A549 (cell line): ENCODE data around the gene SLCO3A1. TPM values are rescaled to one million over a fixed set of nuclear protein-coding genes. Genes with fewer than 3 reads are reported as not detected.

Experiments used
- ATAC-seq, 2 experiments: fragments of 200-7000 bp in 1 of 2; fragments of >200 bp in 1 of 2; cut with Nextera tagmentation in 1 of 2; cut with Tn5 transposase in 1 of 2; 3 replicates each; pipeline versions ENCODE4 v1.8.0 to v1.9.1; 2018 to 2020; ENCODE audit warnings: mild to moderate bottlenecking in 1 of 2, moderate library complexity in 1 of 2
- CTCF ChIA-PET: fragments of 300-600 bp; sonication (Branson Sonifier 250); formaldehyde crosslinking; extraction: SDS; loops from one replicate; lab custom pipeline; 2021; ENCODE audit warnings: antibody characterized with exemption, inconsistent platforms; lab: Yijun Ruan, JAX
- POLR2A ChIA-PET: fragments of 350-600 bp; formaldehyde crosslinking; extraction: SDS; loops from one replicate; lab custom pipeline; 2021; ENCODE audit warnings: antibody characterized with exemption, inconsistent platforms; lab: Yijun Ruan, JAX
- DNase-seq, 2 experiments: peaks; one replicate each; pipeline versions ENCODE4 v3.0.0 to v3.0.0-alpha.2; 2011 to 2016; ENCODE audit warnings: low read depth in 1 of 2, low spot score in 1 of 2
- FAIRE-seq: peaks from 2 replicates; lab custom pipeline; 2011; peaks lifted over from hg19 to GRCh38; lab: Jason Lieb, UNC
- H3K27ac ChIP-seq, 2 experiments: fragments of >200 bp; sonication (Bioruptor Twin); formaldehyde crosslinking; 3 replicates each; pipeline ENCODE4 v1.5.1; 2016 to 2017
- H3K4me1 ChIP-seq: fragments of >200 bp; sonication (Bioruptor Twin); formaldehyde crosslinking; 3 replicates; pipeline ENCODE4 v1.6.1; 2016
- H3K4me2 ChIP-seq: fragments of >200 bp; sonication (Bioruptor Twin); formaldehyde crosslinking; 3 replicates; pipeline ENCODE4 v1.6.1; 2016
- H3K4me3 ChIP-seq: fragments of >200 bp; sonication (Bioruptor Twin); formaldehyde crosslinking; 3 replicates; pipeline ENCODE4 v1.5.1; 2016
- H3K9me3 ChIP-seq: fragments of >200 bp; sonication (Bioruptor Twin); formaldehyde crosslinking; 3 replicates; pipeline ENCODE4 v1.6.1; 2016
- ATOH8 ChIP-seq: fragments of 250-450 bp; sonication (Bioruptor Pico); IDR thresholded peaks from 2 replicates; pipeline ENCODE4 v1.5.0; 2020; ENCODE audit warnings: low read depth, mild to moderate bottlenecking, moderate library complexity
- BCL3 ChIP-seq: fragments of >200 bp; sonication (Bioruptor Twin); formaldehyde crosslinking; IDR thresholded peaks from 3 replicates; pipeline ENCODE4 v1.6.1; 2016
- CEBPB ChIP-seq, 2 experiments: fragments of >200 bp in 1 of 2; sonication (Bioruptor Twin) in 1 of 2; formaldehyde crosslinking in 1 of 2; IDR thresholded peaks; 2 replicates each; pipeline ENCODE4 v1.6.1; 2012 to 2016
- CHD2 ChIP-seq: fragments of 150-350 bp; IDR thresholded peaks from 2 replicates; pipeline ENCODE4 v1.6.1; 2014; ENCODE audit warnings: low read length; ENCODE audit not compliant: partially characterized antibody
- CHD4 ChIP-seq: fragments of 200-600 bp; sonication (generic); IDR thresholded peaks from 2 replicates; pipeline ENCODE4 v1.6.1; 2016; ENCODE audit warnings: antibody characterized with exemption, mild to moderate bottlenecking, borderline replicate concordance
- EHMT2 ChIP-seq: fragments of 200-600 bp; sonication (generic); IDR thresholded peaks from 2 replicates; pipeline ENCODE4 v1.6.1; 2016; ENCODE audit warnings: antibody characterized with exemption, low read depth, mild to moderate bottlenecking, moderate library complexity
- ELK1 ChIP-seq: fragments of 150-350 bp; IDR thresholded peaks from 2 replicates; pipeline ENCODE4 v1.6.1; 2014; ENCODE audit warnings: low read depth, mild to moderate bottlenecking, low read length
- ESRRA ChIP-seq: fragments of 150-350 bp; IDR thresholded peaks from 2 replicates; pipeline ENCODE4 v1.6.1; 2014; ENCODE audit warnings: mild to moderate bottlenecking, low read length, borderline replicate concordance
- HEYL ChIP-seq: fragments of 250-450 bp; sonication (Bioruptor Pico); IDR thresholded peaks from 2 replicates; pipeline ENCODE4 v1.8.0; 2021; ENCODE audit warnings: mild to moderate bottlenecking, moderate library complexity
- HOXB13 ChIP-seq: fragments of 250-450 bp; sonication (Bioruptor Pico); IDR thresholded peaks from 2 replicates; pipeline ENCODE4 v1.5.0; 2020; ENCODE audit warnings: low read depth, mild to moderate bottlenecking, moderate library complexity
- JUNB ChIP-seq: fragments of >200 bp; sonication (Bioruptor Twin); formaldehyde crosslinking; IDR thresholded peaks from 2 replicates; pipeline ENCODE4 v1.6.1; 2016
- MAFK ChIP-seq: fragments of 450-650 bp; IDR thresholded peaks from 2 replicates; pipeline ENCODE4 v1.6.1; 2014; ENCODE audit not compliant: partially characterized antibody
- MAX ChIP-seq: IDR thresholded peaks from 2 replicates; pipeline ENCODE4 v1.6.1; 2012
- NFE2L2 ChIP-seq: fragments of 150-350 bp; conservative IDR thresholded peaks from 2 replicates; pipeline ENCODE4 v1.6.1; 2014; ENCODE audit warnings: low read length
- NPAS2 ChIP-seq: fragments of 250-450 bp; sonication (Bioruptor Pico); IDR thresholded peaks from 2 replicates; pipeline ENCODE4 v1.8.0; 2022; ENCODE audit warnings: mild to moderate bottlenecking, moderate library complexity, borderline replicate concordance
- PHF8 ChIP-seq: fragments of 200-600 bp; sonication (generic); IDR thresholded peaks from 2 replicates; pipeline ENCODE4 v1.6.1; 2016; ENCODE audit warnings: low read depth, mild to moderate bottlenecking, antibody characterized with exemption, moderate library complexity, borderline replicate concordance
- POLR2A ChIP-seq: IDR thresholded peaks from 2 replicates; pipeline ENCODE4 v1.6.1; 2012; ENCODE audit warnings: mild to moderate bottlenecking, low read length
- POLR2AphosphoS2 ChIP-seq: conservative IDR thresholded peaks from 2 replicates; pipeline ENCODE4 v1.6.1; 2012; ENCODE audit warnings: low read length, improper control_type of control experiment, inconsistent platforms
- RARB ChIP-seq: fragments of 250-450 bp; sonication (Bioruptor Pico); IDR thresholded peaks from 2 replicates; pipeline ENCODE4 v1.8.0; 2021; ENCODE audit warnings: mild to moderate bottlenecking, moderate library complexity
- REST ChIP-seq: fragments of 200-600 bp; sonication (generic); IDR thresholded peaks from 2 replicates; pipeline ENCODE4 v1.6.1; 2016; ENCODE audit warnings: antibody characterized with exemption, mild to moderate bottlenecking, moderate library complexity
- SREBF2 ChIP-seq: fragments of 450-650 bp; IDR thresholded peaks from 2 replicates; pipeline ENCODE4 v1.6.1; 2014; ENCODE audit warnings: mild to moderate bottlenecking, moderate library complexity
- USF2 ChIP-seq: fragments of 450-650 bp; IDR thresholded peaks from 2 replicates; pipeline ENCODE4 v1.6.1; 2014; ENCODE audit warnings: antibody characterized with exemption
- ZNF302 ChIP-seq: fragments of 250-450 bp; sonication (Bioruptor Pico); IDR thresholded peaks from 2 replicates; pipeline ENCODE4 v1.9.0; 2021; ENCODE audit warnings: inconsistent platforms, mild to moderate bottlenecking, moderate library complexity
- WGBS: methylation state at CpG from one replicate; pipeline ENCODE4 v1.1.6; 2017; ENCODE audit errors: missing lambda C conversion rate; 5-methylcytosine and 5-hydroxymethylcytosine counted together
- polyA plus RNA-seq, 4 experiments: library from polyadenylated mRNA; depleted of rRNA in 3 of 4; stranded (reverse); fragments of >200 nt; fragmentation: RNase III in 1 of 4; extraction: RNeasy Plus Mini Kit Qiagen cat#74134 plus additional on column Dnase treatment in 1 of 4; gene quantifications; 2 replicates in 3 of 4; 3 replicates in 1 of 4; pipeline ENCODE4 v1.2.3, GENCODE V29; 2011 to 2017

SLCO3A1 gene
- polyA plus RNA-seq, 2 of the 4 experiments (the other 2 are of a cell fraction) = 16.8 to 17.0 TPM

GRCh38 chr15:91874992-91875660 lies 21.6 kb downstream of the SLCO3A1 start:
- CTCF ChIA-PET = interaction anchor here (0.7 to 2.2 kb wide), 5 partner anchors 19 to 216 kb away, joined by 3 to 6 read pairs (median 3); partner anchors contain the start of gene SLCO3A1
- no peaks in the 10 kb centered on the region for H3K4me1 ChIP-seq
- no peak overlapping the region for H3K4me2 ChIP-seq
- no peak overlapping the region for H3K4me3 ChIP-seq
- TF ChIP-seq REST = no peak
- no peak for TF ChIP-seq RARB (CRISPR knock-in tag)
- TF ChIP-seq CHD4 = no peak
- TF ChIP-seq HOXB13 (CRISPR knock-in tag) = no peak
- TF ChIP-seq ELK1 = no peak
- TF ChIP-seq POLR2A = no peak
- no peak for TF ChIP-seq MAX
- TF ChIP-seq PHF8 = no peak
- DNase-seq (no peak), FAIRE-seq (no peak), ATAC-seq (no peak)
- H3K27ac ChIP-seq = no peak overlapping the region
- H3K9me3 ChIP-seq = no peaks in the 10 kb centered on the region
- WGBS = 93% methylated on average over 9 of the region's 9 CpGs
- POLR2A ChIA-PET = no interaction called here

- FAIRE-seq (no peak), DNase-seq (no peak), ATAC-seq (no peak)
- TF ChIP-seq NFE2L2 (no peak), POLR2A (no peak), JUNB (no peak), HEYL (CRISPR knock-in tag) (no peak), CHD4 (no peak), HOXB13 (CRISPR knock-in tag) (no peak), USF2 (no peak), ATOH8 (CRISPR knock-in tag) (no peak), CEBPB (IDR thresholded peaks at IDR 0.05) (no peak), ZNF302 (CRISPR knock-in tag) (no peak), ESRRA (no peak), NPAS2 (CRISPR knock-in tag) (no peak), SREBF2 (no peak), EHMT2 (no peak), BCL3 (no peak), MAX (no peak), MAFK (no peak), REST (no peak), CHD2 (no peak), POLR2AphosphoS2 (no peak)
- Histone ChIP-seq H3K4me2 (no peak overlapping the region), H3K4me3 (no peak overlapping the region), H3K4me1 (no peaks in the 10 kb centered on the region), H3K9me3 (no peaks in the 10 kb centered on the region), H3K27ac (no peak overlapping the region)
- ChIA-PET CTCF (interaction anchor here (0.9 to 3.4 kb wide), 6 partner anchors 9 to 170 kb away, joined by 3 to 18 read pairs (median 4); partner anchors contain the start of gene SLCO3A1), POLR2A (no interaction called here)
- 85% methylated on average over 5 of the region's 5 CpGs for WGBS
Observed at GRCh38 chr15:91876187-91876586, 22.7 kb downstream of the SLCO3A1 start.
